ENCODE data around the gene PPT2. TPM values are rescaled to one million over a fixed set of nuclear protein-coding genes. Genes with fewer than 3 reads are reported as not detected.
"Not testable (repeated sequence)": the region's sequence is repeated elsewhere in the genome, so short reads cannot be mapped to it uniquely, and the experiment has no call there.

PPT2 gene
- total RNA-seq, 1 donor from 2014 or later: 58.6 TPM

DNA sequence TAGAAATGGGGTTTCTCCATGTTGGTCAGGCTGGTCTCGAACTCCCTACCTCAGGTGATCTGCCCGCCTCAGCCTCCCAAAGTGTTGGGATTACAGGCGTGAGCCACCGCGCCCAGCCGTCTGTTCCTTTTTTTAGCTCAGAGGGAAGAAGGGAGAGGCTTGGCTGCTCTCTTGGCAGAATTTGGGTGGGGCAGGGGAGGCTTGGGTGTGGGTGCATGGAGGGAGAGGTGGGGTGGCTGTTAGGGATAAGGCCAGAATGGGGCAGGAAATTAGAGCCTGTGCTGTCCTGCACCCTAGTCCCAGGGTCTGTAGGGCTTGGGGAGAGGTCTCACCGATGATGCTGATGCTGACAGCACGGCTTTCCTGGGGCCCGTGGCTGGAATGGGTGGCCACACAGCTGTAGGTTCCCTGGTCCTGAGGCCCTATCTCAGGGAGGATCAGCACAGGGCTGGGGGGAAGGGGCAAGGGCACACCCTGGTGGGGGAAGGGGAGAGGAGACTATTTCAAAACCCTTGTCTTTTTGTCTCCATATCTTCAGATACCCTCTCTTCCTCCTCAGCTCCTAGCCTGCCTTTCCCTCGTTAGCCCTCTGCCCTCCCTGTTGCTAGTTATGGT is 28.1 kb downstream of the PPT2 start:
- Mint-ChIP-seq H3K27ac (no peak overlapping the region), H3K36me3 (peaks cover 21% of the 10 kb centered on the region), H3K4me3 (no peak overlapping the region), H3K9me3 (no peaks in the 10 kb centered on the region), H3K27me3 (ENCODE audit: low read depth) (no peaks in the 10 kb centered on the region), H3K4me1 (peaks cover 46% of the 10 kb centered on the region)
- TF ChIP-seq, protein P1, sequence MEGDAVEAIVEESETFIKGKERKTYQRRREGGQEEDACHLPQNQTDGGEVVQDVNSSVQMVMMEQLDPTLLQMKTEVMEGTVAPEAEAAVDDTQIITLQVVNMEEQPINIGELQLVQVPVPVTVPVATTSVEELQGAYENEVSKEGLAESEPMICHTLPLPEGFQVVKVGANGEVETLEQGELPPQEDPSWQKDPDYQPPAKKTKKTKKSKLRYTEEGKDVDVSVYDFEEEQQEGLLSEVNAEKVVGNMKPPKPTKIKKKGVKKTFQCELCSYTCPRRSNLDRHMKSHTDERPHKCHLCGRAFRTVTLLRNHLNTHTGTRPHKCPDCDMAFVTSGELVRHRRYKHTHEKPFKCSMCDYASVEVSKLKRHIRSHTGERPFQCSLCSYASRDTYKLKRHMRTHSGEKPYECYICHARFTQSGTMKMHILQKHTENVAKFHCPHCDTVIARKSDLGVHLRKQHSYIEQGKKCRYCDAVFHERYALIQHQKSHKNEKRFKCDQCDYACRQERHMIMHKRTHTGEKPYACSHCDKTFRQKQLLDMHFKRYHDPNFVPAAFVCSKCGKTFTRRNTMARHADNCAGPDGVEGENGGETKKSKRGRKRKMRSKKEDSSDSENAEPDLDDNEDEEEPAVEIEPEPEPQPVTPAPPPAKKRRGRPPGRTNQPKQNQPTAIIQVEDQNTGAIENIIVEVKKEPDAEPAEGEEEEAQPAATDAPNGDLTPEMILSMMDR (IDR thresholded peaks at IDR 0.05; ENCODE audit: unreplicated experiment): no peak
- no peak for DNase-seq (ENCODE audit: low spot score in 2 of 2, unreplicated experiment in 2 of 2)

DNA sequence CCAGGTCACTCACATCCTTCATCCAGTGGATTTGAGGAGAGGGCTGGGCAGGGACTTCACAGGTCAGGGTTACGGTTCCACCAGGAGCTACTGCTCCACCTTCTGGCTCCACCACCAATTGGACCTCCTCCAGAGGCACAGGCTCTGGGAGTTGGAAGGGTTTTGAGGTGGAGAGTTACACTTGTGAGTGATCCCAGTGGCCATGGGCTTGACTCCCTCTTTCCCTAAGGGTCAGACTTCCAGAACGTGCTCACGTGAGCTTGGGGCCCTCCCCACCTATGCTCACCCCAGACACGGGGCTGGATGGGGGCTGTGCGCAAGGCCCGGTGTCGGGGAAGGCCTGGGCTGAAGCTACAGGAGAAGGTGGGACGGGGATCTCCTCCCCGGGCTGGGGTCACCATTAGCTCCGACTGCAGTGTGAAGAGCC is 28.6 kb downstream of the PPT2 start:
- H3K27ac Mint-ChIP-seq: peak overlapping the region; percentile 21
- TF ChIP-seq, protein P1 (IDR thresholded peaks at IDR 0.05; ENCODE audit: unreplicated experiment): no peak
- H3K27me3 Mint-ChIP-seq (ENCODE audit: low read depth): no peaks in the 10 kb centered on the region
- peaks cover 25% of the 10 kb centered on the region for H3K36me3 Mint-ChIP-seq
- no peaks in the 10 kb centered on the region for H3K9me3 Mint-ChIP-seq
- H3K4me3 Mint-ChIP-seq: no peak overlapping the region
- H3K4me1 Mint-ChIP-seq: peaks cover 45% of the 10 kb centered on the region
- DNase-seq (ENCODE audit: low spot score in 2 of 2, unreplicated experiment in 2 of 2): no peak

DNA sequence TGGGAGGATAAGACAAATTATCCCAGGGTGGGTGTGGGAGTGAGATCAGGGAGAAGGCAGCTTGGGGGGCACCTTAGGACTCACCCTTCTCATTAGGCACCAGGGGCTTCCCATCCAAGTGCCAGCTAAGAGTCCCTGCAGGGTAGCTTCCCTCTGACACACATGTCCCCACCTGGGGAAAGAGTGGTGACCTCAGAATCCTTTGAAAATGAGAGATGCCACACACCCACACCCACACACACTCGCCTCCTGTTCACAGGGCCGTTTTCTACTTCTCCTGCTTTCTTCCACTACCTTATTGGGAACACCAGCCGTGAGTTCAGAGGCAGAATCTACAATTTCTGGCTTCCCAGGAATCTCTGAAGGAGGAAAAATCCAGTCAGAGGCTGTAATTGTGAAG is 29.1 kb downstream of the PPT2 start:
- Mint-ChIP-seq H3K27me3 (ENCODE audit: low read depth) (no peaks in the 10 kb centered on the region), H3K4me1 (peaks cover 46% of the 10 kb centered on the region), H3K27ac (peak overlapping the region; percentile 21), H3K9me3 (no peaks in the 10 kb centered on the region), H3K4me3 (no peak overlapping the region), H3K36me3 (peaks cover 28% of the 10 kb centered on the region)
- TF ChIP-seq, protein P1 (IDR thresholded peaks at IDR 0.05; ENCODE audit: unreplicated experiment): no peak
- no peak for DNase-seq (ENCODE audit: low spot score in 2 of 2, unreplicated experiment in 2 of 2)

DNA sequence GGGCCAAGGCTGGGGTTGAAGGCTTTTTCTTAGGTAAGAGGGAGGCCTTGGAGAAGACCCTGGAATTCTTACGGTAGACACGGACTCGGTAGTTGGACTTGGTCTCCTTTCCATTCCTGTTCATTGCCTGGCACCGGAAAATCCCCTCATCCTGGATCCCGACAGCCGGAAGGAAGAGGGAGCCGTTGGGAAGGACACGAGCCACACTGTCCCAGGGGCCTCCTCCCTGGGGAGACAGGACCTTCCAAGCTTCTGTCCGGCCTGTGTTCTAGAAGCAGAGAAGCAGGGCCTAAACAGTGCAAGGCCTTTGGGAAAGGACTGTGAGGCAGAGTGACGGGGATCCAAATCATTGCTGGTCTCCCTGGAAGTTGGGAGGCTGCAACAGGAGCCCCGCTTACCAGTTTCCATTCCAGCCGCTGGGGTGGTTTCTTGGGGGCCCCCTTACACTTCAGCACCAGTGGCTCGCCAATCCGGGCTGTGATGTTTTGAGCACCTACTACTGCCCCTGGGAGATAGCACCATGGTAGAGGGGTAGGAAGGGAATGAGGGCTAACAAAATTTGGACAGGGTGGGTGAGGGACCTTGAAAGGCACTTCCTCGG is 29.6 kb downstream of the PPT2 start:
- no peak for DNase-seq (ENCODE audit: low spot score in 2 of 2, unreplicated experiment in 2 of 2)
- Mint-ChIP-seq H3K9me3 (no peaks in the 10 kb centered on the region), H3K36me3 (peaks cover 28% of the 10 kb centered on the region), H3K27me3 (ENCODE audit: low read depth) (no peaks in the 10 kb centered on the region), H3K4me1 (peaks cover 49% of the 10 kb centered on the region), H3K4me3 (no peak overlapping the region), H3K27ac (peak overlapping the region; percentile 73)
- TF ChIP-seq, protein P1 (IDR thresholded peaks at IDR 0.05; ENCODE audit: unreplicated experiment): no peak

DNA sequence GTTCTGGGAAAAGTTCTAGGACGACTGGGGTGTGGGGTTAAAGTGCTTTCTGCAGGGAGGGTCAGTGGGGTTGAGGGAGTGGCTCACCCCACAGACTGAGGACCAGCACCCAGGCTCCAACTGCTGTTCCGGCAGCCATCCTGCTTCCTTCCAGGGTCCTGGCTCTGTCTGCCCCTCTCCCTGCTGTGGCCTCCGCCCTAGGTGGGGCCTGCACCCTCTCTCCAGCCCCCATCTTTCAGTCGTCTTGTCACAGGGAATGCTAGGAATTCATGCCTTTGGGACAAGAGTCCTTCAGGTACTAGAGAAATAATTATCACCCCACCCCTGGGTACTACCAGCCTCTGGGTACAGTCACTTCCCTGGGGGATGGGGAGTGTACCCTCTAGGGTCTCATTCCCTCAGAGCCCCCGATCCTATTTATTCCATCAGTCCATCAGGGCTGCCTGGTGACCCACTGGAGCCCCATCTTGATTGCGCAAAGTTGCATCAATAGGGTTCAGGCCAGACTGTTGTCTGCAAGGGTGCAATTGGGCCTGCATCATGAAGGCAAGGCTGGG is 30.2 kb downstream of the PPT2 start, which contains the start of gene AGER:
Gene AGER (minus strand): TSS at position 170 of the 557 bp plus-strand sequence. CDS start 31 bp downstream, at position 139.
- Mint-ChIP-seq H3K36me3 (peaks cover 28% of the 10 kb centered on the region), H3K4me3 (no peak within 1 kb of the TSS), H3K27ac (peak within 1 kb of the TSS; percentile 73), H3K4me1 (peaks cover 49% of the 10 kb centered on the region), H3K9me3 (no peaks in the 10 kb centered on the region), H3K27me3 (ENCODE audit: low read depth) (no peaks in the 10 kb centered on the region)
- no peak for DNase-seq (ENCODE audit: low spot score in 2 of 2, unreplicated experiment in 2 of 2)
- TF ChIP-seq, protein P1 (IDR thresholded peaks at IDR 0.05; ENCODE audit: unreplicated experiment): no peak

DNA sequence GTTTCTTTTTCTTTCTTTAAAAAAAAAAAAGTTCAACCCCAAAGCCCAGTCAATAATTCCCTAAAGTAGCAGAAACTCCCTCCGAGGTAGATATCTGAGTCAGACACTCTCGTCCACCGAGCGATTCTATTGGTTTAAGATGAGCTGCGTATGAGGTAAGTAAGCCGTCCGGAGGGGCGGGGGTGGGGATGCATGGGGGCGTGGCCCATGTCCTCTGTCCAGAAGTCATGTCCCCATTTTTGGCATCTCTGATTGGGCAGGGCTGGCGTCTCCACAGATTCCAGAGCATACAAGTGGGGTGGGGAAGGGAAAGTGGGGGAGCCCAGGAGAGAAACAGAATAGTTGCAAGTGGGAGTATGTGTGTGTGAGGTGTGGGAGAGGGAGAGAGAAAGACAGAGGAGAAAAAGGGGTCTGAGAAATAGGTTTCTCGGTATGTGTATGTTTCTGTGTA is 31.8 kb downstream of the PPT2 start:
- H3K9me3 Mint-ChIP-seq; DNase-seq (ENCODE audit: low spot score in 2 of 2, unreplicated experiment in 2 of 2); H3K27me3 Mint-ChIP-seq (ENCODE audit: low read depth): not testable (repeated sequence)
- Mint-ChIP-seq H3K4me1 (peaks cover 46% of the 10 kb centered on the region), H3K27ac (peak overlapping the region; percentile 93), H3K36me3 (peaks cover 21% of the 10 kb centered on the region), H3K4me3 (peak overlapping the region; percentile 41)

DNA sequence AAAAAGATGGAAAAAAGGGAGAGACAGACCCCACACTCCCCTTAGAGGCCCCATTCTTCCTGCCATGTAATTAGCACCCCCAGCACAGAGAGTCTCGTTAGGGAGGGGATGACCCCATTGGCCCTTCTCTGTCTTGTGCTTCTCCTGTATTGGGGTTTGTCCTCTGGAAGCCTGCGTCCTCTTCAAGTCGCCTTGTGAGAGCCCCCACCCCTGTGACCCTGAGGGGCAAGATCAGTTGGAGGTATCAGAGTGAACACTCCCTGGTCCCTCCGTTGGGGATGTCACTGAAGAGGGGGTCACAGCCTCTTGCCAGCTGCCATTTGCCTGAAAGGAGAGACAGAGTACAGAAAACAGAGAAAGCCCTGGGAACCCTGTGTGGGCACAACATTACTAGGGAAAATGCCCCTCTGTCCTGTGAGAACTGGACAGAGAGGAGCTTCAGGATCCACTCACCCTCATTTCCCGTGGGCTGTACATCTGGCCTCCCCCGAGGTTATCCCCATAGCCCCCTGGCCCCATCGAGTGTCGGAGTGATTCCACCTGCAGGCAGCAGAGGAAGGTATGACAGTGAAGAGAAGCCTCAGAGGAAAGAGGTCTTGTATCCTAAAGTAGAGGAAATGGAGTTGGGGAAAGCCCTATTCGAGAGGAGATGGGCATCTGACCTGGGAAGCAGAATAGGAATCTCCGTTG is 32.4 kb downstream of the PPT2 start:
- Mint-ChIP-seq H3K27ac (peak overlapping the region; percentile 93), H3K36me3 (peaks cover 20% of the 10 kb centered on the region), H3K4me3 (peak overlapping the region; percentile 41), H3K4me1 (peaks cover 51% of the 10 kb centered on the region)
- H3K9me3 Mint-ChIP-seq; DNase-seq (ENCODE audit: low spot score in 2 of 2, unreplicated experiment in 2 of 2); H3K27me3 Mint-ChIP-seq (ENCODE audit: low read depth): not testable (repeated sequence)

All from mesothelial cell of epicardium (in vitro differentiated cells).